ENCODE results near the gene DVL1.
A peak's percentile ranks its signal among the peaks of the same experiment; 100 is the strongest.

DVL1 gene

GRCh38 chr1:1295154-1295923 lies 53.9 kb downstream of the DVL1 start:
- Mint-ChIP-seq H3K27me3 (ENCODE audit: low read depth) (no peaks in the 10 kb centered on the region), H3K4me3 (no peak overlapping the region), H3K9me3 (no peaks in the 10 kb centered on the region), H3K36me3 (ENCODE audit: low read depth) (peaks cover 2% of the 10 kb centered on the region), H3K4me1 (ENCODE audit: low read depth) (no peaks in the 10 kb centered on the region), H3K27ac (no peak overlapping the region)
- no peak for DNase-seq (ENCODE audit: low spot score)

- peaks cover 2% of the 10 kb centered on the region for H3K36me3 Mint-ChIP-seq (ENCODE audit: low read depth)
- no peak overlapping the region for H3K4me3 Mint-ChIP-seq
- no peak for DNase-seq (ENCODE audit: low spot score)
- H3K4me1 Mint-ChIP-seq (ENCODE audit: low read depth), result no peaks in the 10 kb centered on the region
- no peak overlapping the region for H3K27ac Mint-ChIP-seq
- H3K9me3 Mint-ChIP-seq, result no peaks in the 10 kb centered on the region
- H3K27me3 Mint-ChIP-seq (ENCODE audit: low read depth), result no peaks in the 10 kb centered on the region
These were observed 54.8 kb downstream of the DVL1 start for GRCh38 chr1:1294250-1294890.

GRCh38 chr1:1293263-1294249 lies 55.7 kb downstream of the DVL1 start:
- Mint-ChIP-seq H3K4me3 (no peak overlapping the region), H3K27me3 (ENCODE audit: low read depth) (no peaks in the 10 kb centered on the region), H3K4me1 (ENCODE audit: low read depth) (no peaks in the 10 kb centered on the region), H3K9me3 (no peaks in the 10 kb centered on the region), H3K27ac (no peak overlapping the region), H3K36me3 (ENCODE audit: low read depth) (peaks cover 2% of the 10 kb centered on the region)
- DNase-seq (ENCODE audit: low spot score), result no peak

GRCh38 chr1:1292851-1293250 lies 56.4 kb downstream of the DVL1 start:
- Mint-ChIP-seq H3K4me3 (no peak overlapping the region), H3K9me3 (no peaks in the 10 kb centered on the region), H3K27me3 (ENCODE audit: low read depth) (no peaks in the 10 kb centered on the region), H3K27ac (no peak overlapping the region), H3K4me1 (ENCODE audit: low read depth) (no peaks in the 10 kb centered on the region), H3K36me3 (ENCODE audit: low read depth) (peaks cover 2% of the 10 kb centered on the region)
- DNase-seq (ENCODE audit: low spot score), result no peak

- H3K4me1 Mint-ChIP-seq (ENCODE audit: low read depth), result no peaks in the 10 kb centered on the region
- H3K27ac Mint-ChIP-seq, result no peak overlapping the region
- H3K27me3 Mint-ChIP-seq (ENCODE audit: low read depth), result no peaks in the 10 kb centered on the region
- no peak for DNase-seq (ENCODE audit: low spot score)
- H3K4me3 Mint-ChIP-seq, result no peak overlapping the region
- no peaks in the 10 kb centered on the region for H3K9me3 Mint-ChIP-seq
- H3K36me3 Mint-ChIP-seq (ENCODE audit: low read depth), result peaks cover 2% of the 10 kb centered on the region
These were observed 56.8 kb downstream of the DVL1 start for GRCh38 chr1:1292442-1292779.

GRCh38 chr1:1291548-1292441 lies 57.4 kb downstream of the DVL1 start:
- Mint-ChIP-seq H3K27me3 (ENCODE audit: low read depth) (no peaks in the 10 kb centered on the region), H3K4me3 (no peak overlapping the region), H3K4me1 (ENCODE audit: low read depth) (no peaks in the 10 kb centered on the region), H3K9me3 (no peaks in the 10 kb centered on the region), H3K27ac (no peak overlapping the region), H3K36me3 (ENCODE audit: low read depth) (peaks cover 2% of the 10 kb centered on the region)
- peak; percentile 36 for DNase-seq (ENCODE audit: low spot score)

- Mint-ChIP-seq H3K36me3 (ENCODE audit: low read depth) (peaks cover 2% of the 10 kb centered on the region), H3K4me3 (no peak overlapping the region), H3K27ac (no peak overlapping the region), H3K4me1 (ENCODE audit: low read depth) (no peaks in the 10 kb centered on the region), H3K9me3 (no peaks in the 10 kb centered on the region), H3K27me3 (ENCODE audit: low read depth) (no peaks in the 10 kb centered on the region)
- DNase-seq (ENCODE audit: low spot score), result no peak
These were observed 58.1 kb downstream of the DVL1 start for GRCh38 chr1:1291023-1291528.

- no peaks in the 10 kb centered on the region for H3K36me3 Mint-ChIP-seq (ENCODE audit: low read depth)
- no peaks in the 10 kb centered on the region for H3K27me3 Mint-ChIP-seq (ENCODE audit: low read depth)
- DNase-seq (ENCODE audit: low spot score), result peak; percentile 47
- H3K27ac Mint-ChIP-seq, result peak overlapping the region; percentile 36
- H3K9me3 Mint-ChIP-seq, result no peaks in the 10 kb centered on the region
- no peak overlapping the region for H3K4me3 Mint-ChIP-seq
- H3K4me1 Mint-ChIP-seq (ENCODE audit: low read depth), result no peaks in the 10 kb centered on the region
These were observed 58.9 kb downstream of the DVL1 start for GRCh38 chr1:1290238-1290731.

GRCh38 chr1:1287288-1288110 lies 61.7 kb downstream of the DVL1 start:
- Mint-ChIP-seq H3K27me3 (ENCODE audit: low read depth) (no peaks in the 10 kb centered on the region), H3K4me1 (ENCODE audit: low read depth) (no peaks in the 10 kb centered on the region)

GRCh38 chr1:1286313-1287261 lies 62.6 kb downstream of the DVL1 start:
- no peak for DNase-seq (ENCODE audit: low spot score)
- H3K36me3 Mint-ChIP-seq (ENCODE audit: low read depth), result no peaks in the 10 kb centered on the region
- no peak overlapping the region for H3K4me3 Mint-ChIP-seq
- no peaks in the 10 kb centered on the region for H3K9me3 Mint-ChIP-seq
- H3K27ac Mint-ChIP-seq, result no peak overlapping the region
- no peaks in the 10 kb centered on the region for H3K4me1 Mint-ChIP-seq (ENCODE audit: low read depth)
- no peaks in the 10 kb centered on the region for H3K27me3 Mint-ChIP-seq (ENCODE audit: low read depth)

More at GRCh38 chr1:1287288-1288110, 61.7 kb downstream of the DVL1 start:
- H3K27ac Mint-ChIP-seq, result no peak overlapping the region
- H3K9me3 Mint-ChIP-seq, result no peaks in the 10 kb centered on the region
- DNase-seq (ENCODE audit: low spot score), result no peak
- no peaks in the 10 kb centered on the region for H3K36me3 Mint-ChIP-seq (ENCODE audit: low read depth)
- no peak overlapping the region for H3K4me3 Mint-ChIP-seq

GRCh38 chr1:1285611-1286311 lies 63.5 kb downstream of the DVL1 start:
- no peaks in the 10 kb centered on the region for H3K9me3 Mint-ChIP-seq
- no peak overlapping the region for H3K4me3 Mint-ChIP-seq
- H3K36me3 Mint-ChIP-seq (ENCODE audit: low read depth), result no peaks in the 10 kb centered on the region
- no peak for DNase-seq (ENCODE audit: low spot score)
- no peak overlapping the region for H3K27ac Mint-ChIP-seq
- no peaks in the 10 kb centered on the region for H3K4me1 Mint-ChIP-seq (ENCODE audit: low read depth)
- no peaks in the 10 kb centered on the region for H3K27me3 Mint-ChIP-seq (ENCODE audit: low read depth)

Data from T-helper 2 cell treated with Interferon-gamma antibody and Interleukin-4, amounts not matched to agents 5 μg/mL and 100 μg/mL, for 36 hours (primary cell).